Natural killer cell (primary cell): ENCODE data around the gene COL16A1. TPM values are rescaled to one million over a fixed set of nuclear protein-coding genes. Genes with fewer than 3 reads are reported as not detected.
A peak's percentile ranks its signal among the peaks of the same experiment; 100 is the strongest.

Experiments used
- ATAC-seq, 3 donors: fragments of 150-1000 bp in 2 of 3; fragments of 200-7000 bp in 1 of 3; cut with Tn5 transposase; 1 replicate in 1 of 3; 2 replicates in 2 of 3; pipeline ENCODE4 v1.10.0; 2021; ENCODE audit warnings: mild to moderate bottlenecking in 2 of 3, moderate library complexity in 2 of 3
- DNase-seq, 2 donors: peaks; one replicate each; pipeline versions ENCODE4 v3.0.0 to v3.0.0-alpha.2; 2013 to 2021; ENCODE audit warnings: mixed read lengths in 1 of 2
- H3K27ac ChIP-seq: one replicate; pipeline ENCODE4 v1.5.1; 2013; ENCODE audit warnings: mild to moderate bottlenecking, low read length
- H3K27me3 ChIP-seq: one replicate; pipeline ENCODE4 v1.6.1; 2013; ENCODE audit warnings: low read length; ENCODE audit not compliant: control insufficient read depth, insufficient read depth
- H3K36me3 ChIP-seq: one replicate; pipeline ENCODE4 v1.6.1; 2013; ENCODE audit warnings: low read length; ENCODE audit not compliant: control insufficient read depth, insufficient read depth
- H3K4me1 ChIP-seq: one replicate; pipeline ENCODE4 v1.6.1; 2013; ENCODE audit warnings: low read length; ENCODE audit not compliant: control insufficient read depth, insufficient read depth
- H3K4me3 ChIP-seq: one replicate; pipeline ENCODE4 v1.5.1; 2013; ENCODE audit warnings: low read length
- H3K9me3 ChIP-seq: one replicate; pipeline ENCODE4 v1.6.1; 2013; ENCODE audit warnings: low read length; ENCODE audit not compliant: control insufficient read depth, insufficient read depth
- H3K27ac Mint-ChIP-seq, 2 donors: one replicate each; pipeline ENCODE4 v1.8.0; 2022; ENCODE audit warnings: mild to moderate bottlenecking in 2 of 2, mixed read lengths in 2 of 2, moderate library complexity in 1 of 2
- H3K27me3 Mint-ChIP-seq, 2 donors: one replicate each; pipeline ENCODE4 v1.8.0; 2022; ENCODE audit warnings: low read depth in 2 of 2, mixed read lengths in 2 of 2
- H3K36me3 Mint-ChIP-seq: one replicate; pipeline ENCODE4 v1.8.0; 2022; ENCODE audit warnings: mixed read lengths
- H3K4me1 Mint-ChIP-seq, 2 donors: one replicate each; pipeline ENCODE4 v1.8.0; 2022; ENCODE audit warnings: mixed read lengths in 2 of 2
- H3K4me3 Mint-ChIP-seq: one replicate; pipeline ENCODE4 v1.8.0; 2022; ENCODE audit warnings: mild to moderate bottlenecking, moderate library complexity, mixed read lengths
- H3K9me3 Mint-ChIP-seq, 2 donors: one replicate each; pipeline ENCODE4 v1.8.0; 2022; ENCODE audit warnings: mixed read lengths in 2 of 2
- WGBS: methylation state at CpG from one replicate; pipeline ENCODE4 v1.1.7; 2013; ENCODE audit warnings: missing lambda C conversion rate; ENCODE audit not compliant: insufficient coverage; 5-methylcytosine and 5-hydroxymethylcytosine counted together
- intact Hi-C: fragments of 100-400 bp; cut with micrococcal nuclease; formaldehyde crosslinking; loops from one replicate; pipeline ENCODE4 v1.14.2; 2022
- total RNA-seq, 4 donors: library from RNA; stranded (reverse); fragments of 120-200 nt in 1 of 4; gene quantifications; one replicate each; pipeline versions ENCODE4 v1.2.3 to v1.2.4, GENCODE V29; 2013 to 2022
- TF ChIP-seq, protein P1 (sequence below): fragments of 200-600 bp; IDR thresholded peaks from one replicate; pipeline ENCODE4 v1.8.0; 2022; ENCODE audit warnings: antibody characterized with exemption

COL16A1 gene
- total RNA-seq, 3 donors from 2014 or later (not counting 1 experiment from before 2014, with no cell fraction given) = 0.14 TPM; not detected in 2

- no peaks in the 10 kb centered on the region for H3K36me3 Mint-ChIP-seq
- Histone ChIP-seq H3K27me3 (no peaks in the 10 kb centered on the region), H3K27ac (no peak overlapping the region), H3K9me3 (no peaks in the 10 kb centered on the region), H3K36me3 (no peaks in the 10 kb centered on the region), H3K4me3 (no peak overlapping the region), H3K4me1 (peaks cover 4% of the 10 kb centered on the region)
- peak overlapping the region in 1 of 2 donors; percentile 40 for H3K27ac Mint-ChIP-seq
- TF ChIP-seq, protein P1, sequence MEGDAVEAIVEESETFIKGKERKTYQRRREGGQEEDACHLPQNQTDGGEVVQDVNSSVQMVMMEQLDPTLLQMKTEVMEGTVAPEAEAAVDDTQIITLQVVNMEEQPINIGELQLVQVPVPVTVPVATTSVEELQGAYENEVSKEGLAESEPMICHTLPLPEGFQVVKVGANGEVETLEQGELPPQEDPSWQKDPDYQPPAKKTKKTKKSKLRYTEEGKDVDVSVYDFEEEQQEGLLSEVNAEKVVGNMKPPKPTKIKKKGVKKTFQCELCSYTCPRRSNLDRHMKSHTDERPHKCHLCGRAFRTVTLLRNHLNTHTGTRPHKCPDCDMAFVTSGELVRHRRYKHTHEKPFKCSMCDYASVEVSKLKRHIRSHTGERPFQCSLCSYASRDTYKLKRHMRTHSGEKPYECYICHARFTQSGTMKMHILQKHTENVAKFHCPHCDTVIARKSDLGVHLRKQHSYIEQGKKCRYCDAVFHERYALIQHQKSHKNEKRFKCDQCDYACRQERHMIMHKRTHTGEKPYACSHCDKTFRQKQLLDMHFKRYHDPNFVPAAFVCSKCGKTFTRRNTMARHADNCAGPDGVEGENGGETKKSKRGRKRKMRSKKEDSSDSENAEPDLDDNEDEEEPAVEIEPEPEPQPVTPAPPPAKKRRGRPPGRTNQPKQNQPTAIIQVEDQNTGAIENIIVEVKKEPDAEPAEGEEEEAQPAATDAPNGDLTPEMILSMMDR = no peak
- intact Hi-C loops = no loop called here
- 30% methylated on average over 6 of the region's 6 CpGs for WGBS
- no peak overlapping the region for H3K4me3 Mint-ChIP-seq
- H3K27me3 Mint-ChIP-seq = no peaks in the 10 kb centered on the region
- H3K4me1 Mint-ChIP-seq = peaks cover 0 to 16% of the 10 kb centered on the region in 2 donors
- H3K9me3 Mint-ChIP-seq = no peaks in the 10 kb centered on the region
- ATAC-seq (no peak), DNase-seq (no peak)
These were observed 28.5 kb upstream of the COL16A1 start for GRCh38 chr1:31732343-31732742.

GRCh38 chr1:31731049-31731565, 27.3 kb upstream of the COL16A1 start:
- TF ChIP-seq, protein P1 = no peak
- no peaks in the 10 kb centered on the region for H3K36me3 ChIP-seq
- H3K27me3 ChIP-seq = no peaks in the 10 kb centered on the region
- no peak overlapping the region for H3K27ac ChIP-seq
- Mint-ChIP-seq H3K4me1 (peaks cover 0 to 16% of the 10 kb centered on the region in 2 donors), H3K27me3 (no peaks in the 10 kb centered on the region), H3K36me3 (no peaks in the 10 kb centered on the region), H3K27ac (no peak overlapping the region), H3K4me3 (no peak overlapping the region), H3K9me3 (no peaks in the 10 kb centered on the region)
- DNase-seq (no peak), ATAC-seq (no peak)
- 92% methylated on average over 12 of the region's 12 CpGs for WGBS
- peaks cover 5% of the 10 kb centered on the region for H3K4me1 ChIP-seq
- no peak overlapping the region for H3K4me3 ChIP-seq
- H3K9me3 ChIP-seq = no peaks in the 10 kb centered on the region
- intact Hi-C loops = no loop called here

DNA sequence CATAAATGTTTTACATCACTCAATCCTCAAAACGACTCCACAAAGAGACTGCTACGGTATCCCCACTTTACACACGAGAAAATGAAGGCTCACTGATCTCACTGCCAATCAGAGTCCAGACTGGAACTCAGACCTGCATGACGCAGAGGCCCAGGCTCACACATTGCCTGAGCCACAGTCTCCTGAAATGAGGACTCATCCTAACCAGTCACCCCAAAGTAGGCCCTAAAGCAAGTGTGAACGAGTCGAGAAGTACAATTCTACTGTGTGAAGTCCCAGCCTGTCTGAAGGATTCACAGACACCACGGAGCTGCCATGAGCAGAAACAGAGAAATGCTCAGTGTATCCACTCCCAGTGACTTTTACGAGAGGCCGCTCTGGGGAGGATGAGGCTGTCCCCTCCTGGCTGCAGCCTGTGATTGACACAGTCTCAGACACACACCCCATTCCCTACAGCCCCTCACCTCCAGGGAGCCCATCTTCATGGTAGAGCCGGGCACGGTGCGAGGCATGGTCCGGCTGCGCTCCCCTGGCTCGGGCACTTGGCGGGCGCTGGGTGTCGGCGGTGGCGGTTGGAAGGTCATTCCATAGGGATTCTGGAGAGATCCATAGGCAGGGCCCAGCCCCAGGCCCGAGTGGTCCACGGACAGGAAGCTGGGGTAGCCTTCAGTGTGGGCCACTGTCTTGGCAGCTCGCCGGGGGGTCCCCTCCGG, 26.7 kb upstream of the COL16A1 start:
- H3K9me3 Mint-ChIP-seq = no peaks in the 10 kb centered on the region
- no peak overlapping the region for H3K27ac Mint-ChIP-seq
- H3K27ac ChIP-seq = no peak overlapping the region
- no peaks in the 10 kb centered on the region for H3K36me3 ChIP-seq
- H3K36me3 Mint-ChIP-seq = no peaks in the 10 kb centered on the region
- H3K4me1 Mint-ChIP-seq = peaks cover 0 to 16% of the 10 kb centered on the region in 2 donors
- DNase-seq (no peak), ATAC-seq (no peak)
- intact Hi-C loops = no loop called here
- no peaks in the 10 kb centered on the region for H3K27me3 ChIP-seq
- H3K4me1 ChIP-seq = peaks cover 7% of the 10 kb centered on the region
- no peaks in the 10 kb centered on the region for H3K27me3 Mint-ChIP-seq
- 93% methylated on average over 25 of the region's 25 CpGs for WGBS
- H3K9me3 ChIP-seq = no peaks in the 10 kb centered on the region
- no peak overlapping the region for H3K4me3 ChIP-seq
- TF ChIP-seq, protein P1 = no peak
- H3K4me3 Mint-ChIP-seq = no peak overlapping the region

DNA sequence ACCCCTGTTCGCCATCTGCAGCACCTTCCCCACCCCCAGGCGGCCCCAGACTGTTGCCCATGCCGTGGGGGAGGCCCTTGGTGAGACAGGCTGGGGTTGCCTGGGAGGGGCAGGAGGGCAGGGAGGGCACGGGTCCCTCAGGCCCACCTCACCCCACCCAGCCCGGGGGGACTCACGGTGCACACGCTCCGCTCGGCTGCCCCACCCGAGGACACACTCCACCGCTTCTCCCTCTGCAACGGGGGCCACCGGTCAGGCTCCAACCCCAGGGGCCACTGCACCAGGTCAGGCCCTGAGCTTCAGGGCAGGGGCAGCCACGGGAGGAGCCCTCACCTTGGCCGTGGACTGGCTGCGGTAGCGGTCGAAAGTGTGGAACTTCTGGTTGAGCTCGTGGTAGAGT, 24.0 kb upstream of the COL16A1 start:
- no peak overlapping the region for H3K27ac Mint-ChIP-seq
- H3K4me3 Mint-ChIP-seq = no peak overlapping the region
- Histone ChIP-seq H3K27me3 (no peaks in the 10 kb centered on the region), H3K4me1 (peaks cover 7% of the 10 kb centered on the region), H3K4me3 (no peak overlapping the region), H3K27ac (no peak overlapping the region), H3K9me3 (no peaks in the 10 kb centered on the region), H3K36me3 (no peaks in the 10 kb centered on the region)
- intact Hi-C loops = no loop called here
- no peak for DNase-seq
- no peaks in the 10 kb centered on the region for H3K36me3 Mint-ChIP-seq
- WGBS = 90% methylated on average over 18 of the region's 19 CpGs
- TF ChIP-seq, protein P1 = no peak
- H3K4me1 Mint-ChIP-seq = peaks cover 0 to 11% of the 10 kb centered on the region in 2 donors
- H3K27me3 Mint-ChIP-seq = no peaks in the 10 kb centered on the region
- no peaks in the 10 kb centered on the region for H3K9me3 Mint-ChIP-seq
- no peak for ATAC-seq
